Measurements from ENCODE around the gene SP5. TPM values are rescaled to one million over a fixed set of nuclear protein-coding genes. Genes with fewer than 3 reads are reported as not detected.
A peak's percentile ranks its signal among the peaks of the same experiment; 100 is the strongest.
"Not testable (repeated sequence)": the region's sequence is repeated elsewhere in the genome, so short reads cannot be mapped to it uniquely, and the experiment has no call there.

Gene SP5
- polyA plus RNA-seq, 5 donors, result 7.1 to 16.9 (median 8.5) TPM

DNA sequence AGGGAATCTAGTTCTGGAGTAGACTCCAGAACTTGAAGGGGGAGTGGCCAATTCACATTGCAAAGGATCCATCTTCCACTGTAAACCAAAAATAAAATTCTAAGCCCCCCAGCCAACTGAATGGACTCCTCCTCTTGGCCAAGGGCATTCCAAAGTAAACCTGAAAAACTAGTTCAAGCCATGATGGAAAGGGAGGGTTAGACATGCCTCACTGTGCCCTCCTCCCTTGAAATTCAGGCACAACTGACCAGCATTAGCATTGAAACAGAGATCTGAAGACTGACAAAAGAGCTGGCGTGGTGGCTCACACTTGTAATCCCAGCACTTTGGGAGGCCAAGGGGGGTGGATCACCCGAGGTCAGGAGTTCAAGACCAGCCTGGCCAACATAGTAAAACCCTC is 19.5 kb downstream of the SP5 start:
- DNase-seq, result not testable (repeated sequence)

DNA sequence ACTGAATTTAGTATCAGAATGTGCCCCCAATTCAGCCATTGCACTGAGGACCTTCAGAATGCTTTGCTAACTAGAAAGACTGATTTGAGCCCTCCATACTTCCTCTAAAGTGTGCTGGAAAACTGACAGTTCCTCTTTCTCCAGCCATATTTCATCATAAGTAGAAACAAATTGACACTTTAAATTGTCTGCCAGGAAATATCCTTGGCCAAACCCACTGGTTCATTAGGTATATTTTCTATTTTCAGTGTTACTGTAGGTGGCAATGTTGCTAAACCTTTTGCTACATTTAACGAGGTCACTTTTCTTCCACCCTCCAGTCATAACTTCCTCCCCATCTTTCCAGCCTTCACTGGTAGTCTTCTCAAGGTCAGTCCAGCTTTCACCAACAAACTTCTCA is 21.5 kb downstream of the SP5 start:
- DNase-seq, result no peak

DNA sequence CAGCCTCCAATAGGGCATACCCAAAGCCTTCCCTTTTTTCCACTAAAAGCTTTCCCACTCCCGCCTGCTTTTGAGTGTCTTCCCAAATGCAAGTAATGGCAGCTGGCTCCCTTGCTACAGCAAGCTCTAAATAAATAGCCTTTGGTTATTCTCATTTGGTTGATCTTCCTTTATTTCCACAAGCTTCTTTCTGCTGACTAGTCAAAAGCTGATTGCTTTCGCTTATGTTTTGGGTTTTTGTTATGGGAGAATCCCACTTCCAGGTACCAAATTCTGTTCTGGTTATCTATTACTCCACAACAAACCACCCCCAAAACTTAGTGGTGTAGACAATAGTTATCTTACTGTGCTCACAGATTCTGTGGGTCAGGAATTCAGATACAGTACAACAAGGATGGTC is 22.3 kb downstream of the SP5 start:
- no peak for DNase-seq

- no peak for DNase-seq
Measured at GRCh38 chr2:170737821-170738220, 22.7 kb downstream of the SP5 start.

- DNase-seq, result no peak
Measured at GRCh38 chr2:170739048-170739447, 23.9 kb downstream of the SP5 start.

DNA sequence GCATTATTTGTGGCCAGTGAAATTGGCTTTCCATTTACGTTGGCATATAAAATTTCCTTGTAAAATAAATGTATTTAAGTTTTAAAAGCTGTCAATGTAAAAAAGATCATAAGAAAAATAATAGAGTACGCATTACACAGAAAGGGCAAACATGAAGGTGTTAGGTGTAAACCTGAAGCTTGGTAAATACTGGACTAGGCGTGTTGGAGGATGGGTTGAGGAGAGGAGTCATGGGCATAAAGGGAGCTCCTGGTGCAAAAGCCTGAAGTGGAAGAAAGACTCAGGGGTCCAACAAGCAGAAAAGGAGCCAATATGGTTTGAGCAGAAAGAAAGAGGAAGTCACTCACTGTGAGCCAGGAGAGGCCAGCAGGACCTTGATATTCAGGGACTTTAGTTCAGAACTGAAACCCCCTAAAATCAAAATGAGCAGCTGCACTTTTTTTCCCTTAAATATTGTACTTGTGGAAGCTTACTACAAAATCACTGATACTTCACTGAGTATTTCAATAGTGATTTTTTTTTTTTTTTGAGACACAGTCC is 24.4 kb downstream of the SP5 start:
- DNase-seq, result no peak

- no peak for DNase-seq
Measured at GRCh38 chr2:170740660-170741059, 25.5 kb downstream of the SP5 start.

- no peak for DNase-seq
Measured at GRCh38 chr2:170742000-170742399, 26.9 kb downstream of the SP5 start.

DNA sequence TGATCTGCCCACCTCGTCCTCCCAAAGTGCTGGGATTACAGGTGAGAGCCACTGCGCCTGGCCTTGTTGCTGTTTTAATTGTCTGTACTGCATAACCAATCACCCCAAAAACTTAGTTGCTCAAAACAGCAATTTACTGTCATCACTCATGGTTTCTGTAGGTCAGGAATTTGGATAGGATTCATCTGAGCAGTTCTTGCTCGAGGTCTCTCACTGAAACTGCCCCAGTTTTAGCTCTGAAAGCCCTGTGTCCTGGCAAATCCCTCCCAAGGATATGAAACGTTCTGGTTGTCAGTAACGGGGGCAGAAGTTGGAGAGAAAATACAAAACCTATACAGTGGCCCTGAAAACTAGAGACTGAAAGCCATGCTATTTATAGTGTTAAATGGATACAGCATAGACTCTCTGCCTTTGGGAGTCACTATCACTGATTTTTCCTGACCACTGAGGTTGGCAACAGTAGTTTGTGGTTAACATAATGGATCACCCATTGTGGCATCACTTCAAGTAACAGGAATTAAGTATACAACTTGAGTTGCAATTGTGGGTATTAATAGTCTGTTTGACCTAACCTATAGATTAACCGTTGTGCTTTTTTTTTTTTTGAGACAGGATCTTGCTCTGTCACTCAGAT is 27.9 kb downstream of the SP5 start:
- no peak for DNase-seq

DNA sequence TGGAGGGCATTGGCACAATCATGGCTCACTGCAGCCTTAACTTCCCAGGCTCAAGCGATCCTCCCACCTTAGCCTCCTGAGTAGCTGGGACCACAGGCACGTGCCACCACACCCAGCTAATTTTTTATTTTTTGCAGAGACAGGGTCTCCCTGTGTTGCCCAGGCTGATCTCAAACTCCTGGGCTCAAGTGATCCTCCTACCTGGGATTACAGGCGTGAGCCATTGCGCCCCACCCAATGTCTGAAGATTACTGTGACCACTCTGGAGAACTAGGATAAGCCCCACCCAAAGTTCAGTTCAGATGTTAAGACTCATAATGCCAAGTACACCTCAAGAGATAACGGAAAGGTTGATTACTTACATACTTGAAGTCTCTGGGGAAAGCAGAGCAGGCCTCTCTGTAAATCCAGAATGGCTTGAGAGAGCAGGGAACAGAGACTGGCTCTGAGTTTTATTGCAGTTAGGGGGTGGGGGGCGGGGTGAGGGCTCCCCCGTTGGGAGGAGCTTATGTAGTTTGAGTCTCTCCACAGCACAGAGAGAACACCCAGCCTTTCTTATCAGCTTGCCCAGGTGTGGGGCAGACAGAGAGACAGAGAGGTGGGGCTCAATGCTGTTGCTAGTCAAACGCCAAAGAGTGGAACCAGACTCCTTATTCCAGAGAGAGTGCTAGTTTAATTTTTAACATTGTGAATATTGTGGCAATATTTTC is 28.5 kb downstream of the SP5 start:
- no peak for DNase-seq

DNA sequence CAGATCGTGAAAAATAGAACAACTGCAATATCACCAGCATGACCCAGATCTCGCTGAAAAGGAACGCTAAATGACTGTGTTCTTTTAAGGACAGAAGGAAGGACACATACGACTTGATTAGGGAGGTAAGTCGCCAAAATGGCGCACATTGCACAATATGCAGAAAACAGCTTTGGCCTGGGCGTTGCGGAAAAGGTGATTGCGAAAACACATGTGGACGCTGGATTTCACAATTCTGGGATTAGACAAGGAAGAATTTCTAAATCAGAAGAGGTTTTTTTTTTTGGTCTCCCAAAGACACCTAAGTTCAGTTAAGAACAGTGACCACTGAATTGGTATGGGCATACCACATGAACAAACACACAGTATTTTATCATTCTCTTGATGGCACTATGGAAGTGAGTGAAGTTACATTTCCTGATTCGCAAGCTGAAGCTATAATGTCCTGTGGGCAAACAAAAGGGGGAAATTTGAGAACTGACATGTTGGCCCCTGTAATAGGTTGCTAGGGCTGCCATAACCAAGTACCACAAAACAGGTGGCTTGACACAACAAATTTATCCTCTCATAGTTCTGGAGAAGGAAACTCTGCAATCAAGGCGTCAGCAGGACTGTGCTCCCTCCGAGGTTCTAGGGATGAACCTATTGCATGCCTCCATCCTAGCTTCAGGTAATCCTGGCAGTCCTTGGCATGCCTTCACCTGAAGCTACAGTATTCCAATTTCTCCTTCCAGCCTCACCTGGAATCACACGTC is 29.3 kb downstream of the SP5 start:
- no peak for DNase-seq

- DNase-seq, result no peak
Measured at GRCh38 chr2:170745305-170745704, 30.2 kb downstream of the SP5 start.

GRCh38 chr2:170747921-170748320 is 32.8 kb downstream of the SP5 start:
- no peak for DNase-seq

DNA sequence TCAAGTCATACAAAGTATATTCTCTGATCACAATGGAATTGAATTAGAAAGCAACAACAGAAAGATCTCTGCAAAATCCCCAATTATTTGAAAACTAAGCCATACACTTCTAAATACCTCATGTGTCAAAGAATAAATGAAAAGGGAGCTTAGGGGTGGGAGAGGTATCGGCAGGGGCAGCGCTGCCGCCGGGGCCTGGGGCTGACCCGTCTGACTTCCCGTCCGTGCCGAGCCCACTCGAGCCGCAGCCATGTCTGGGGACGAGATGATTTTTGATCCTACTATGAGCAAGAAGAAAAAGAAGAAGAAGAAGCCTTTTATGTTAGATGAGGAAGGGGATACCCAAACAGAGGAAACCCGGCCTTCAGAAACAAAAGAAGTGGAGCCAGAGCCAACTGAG is 36.4 kb downstream of the SP5 start:
- DNase-seq, result not testable (repeated sequence)

GRCh38 chr2:170761572-170761971 is 46.4 kb downstream of the SP5 start:
- DNase-seq, result no peak

GRCh38 chr2:170762760-170763159 is 47.6 kb downstream of the SP5 start:
- no peak for DNase-seq

- no peak for DNase-seq
Measured at GRCh38 chr2:170763232-170763631, 48.1 kb downstream of the SP5 start.

GRCh38 chr2:170764880-170765261 is 49.7 kb downstream of the SP5 start:
- DNase-seq, result no peak

DNA sequence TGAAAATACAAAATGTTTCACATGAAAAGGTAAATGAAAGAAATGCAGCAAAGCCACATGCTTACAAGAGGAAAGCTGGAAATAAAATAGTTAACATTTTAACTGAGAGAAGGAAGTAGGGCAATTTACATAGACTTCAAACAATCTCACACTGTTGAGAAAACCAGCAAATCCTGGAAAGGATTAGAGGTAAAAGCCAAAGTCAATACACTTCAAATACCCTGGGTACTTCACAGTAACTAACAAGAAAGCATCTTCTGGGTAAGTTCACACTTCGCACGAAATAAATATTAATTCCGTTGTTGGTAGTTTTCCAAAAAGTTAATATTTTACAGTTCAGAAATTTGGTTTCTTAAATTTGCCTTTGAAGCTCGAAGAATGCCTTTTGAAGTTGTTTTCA is 51.6 kb downstream of the SP5 start:
- DNase-seq, result peak; percentile 42 to 48

Data from right lung (tissue), 5 donors.